Activated CD4-positive, alpha-beta T cell treated with anti-CD3 and anti-CD28 coated beads for 36 hours (primary cell): ENCODE results near the gene MAPK1. TPM values are rescaled to one million over a fixed set of nuclear protein-coding genes. Genes with fewer than 3 reads are reported as not detected.
"Not testable (repeated sequence)": the region's sequence is repeated elsewhere in the genome, so short reads cannot be mapped to it uniquely, and the experiment has no call there.

Experiments
- ATAC-seq: fragments of 200-7000 bp; cut with Tn5 transposase; one replicate; pipeline ENCODE4 v1.10.0; 2021; ENCODE audit warnings: mild to moderate bottlenecking, moderate library complexity
- CTCF ChIA-PET: fragments of 350-600 bp; sonication (Branson Sonifier 250); formaldehyde crosslinking; loops from one replicate; lab custom pipeline; 2021; ENCODE audit warnings: antibody characterized with exemption; lab: Charles Lee
- POLR2A ChIA-PET: fragments of 350-600 bp; sonication (Branson Sonifier 250); formaldehyde crosslinking; loops from one replicate; lab custom pipeline; 2021; ENCODE audit warnings: antibody characterized with exemption, inconsistent platforms; lab: Charles Lee
- DNase-seq: peaks from one replicate; pipeline ENCODE4 v3.0.0-alpha.2; 2020
- H3K27ac Mint-ChIP-seq: one replicate; pipeline ENCODE4 v1.8.0; 2021; ENCODE audit warnings: mixed read lengths
- H3K27me3 Mint-ChIP-seq: one replicate; pipeline ENCODE4 v1.8.0; 2021; ENCODE audit warnings: mixed read lengths
- H3K36me3 Mint-ChIP-seq: one replicate; pipeline ENCODE4 v1.8.0; 2021; ENCODE audit warnings: low read depth, mixed read lengths
- H3K4me1 Mint-ChIP-seq: one replicate; pipeline ENCODE4 v1.8.0; 2021; ENCODE audit warnings: mixed read lengths
- H3K4me3 Mint-ChIP-seq: one replicate; pipeline ENCODE4 v1.8.0; 2021; ENCODE audit warnings: mild to moderate bottlenecking, moderate library complexity, mixed read lengths
- H3K9me3 Mint-ChIP-seq: one replicate; pipeline ENCODE4 v1.8.0; 2021; ENCODE audit warnings: low read depth, mixed read lengths
- intact Hi-C, 2 experiments: fragments of 100-400 bp; cut with DNase I in 1 of 2; cut with micrococcal nuclease in 1 of 2; formaldehyde crosslinking; loops; one replicate each; pipeline versions ENCODE4 v1.14.2 to v1.15.1; 2022 to 2024; cut with DNase I, micrococcal nuclease
- total RNA-seq, 2 experiments: library from RNA; stranded (reverse); gene quantifications; one replicate each; pipeline ENCODE4 v1.2.3, GENCODE V29; 2021

Gene MAPK1
- total RNA-seq, 2 experiments from 2014 or later, result 91.9 to 108 TPM

DNA sequence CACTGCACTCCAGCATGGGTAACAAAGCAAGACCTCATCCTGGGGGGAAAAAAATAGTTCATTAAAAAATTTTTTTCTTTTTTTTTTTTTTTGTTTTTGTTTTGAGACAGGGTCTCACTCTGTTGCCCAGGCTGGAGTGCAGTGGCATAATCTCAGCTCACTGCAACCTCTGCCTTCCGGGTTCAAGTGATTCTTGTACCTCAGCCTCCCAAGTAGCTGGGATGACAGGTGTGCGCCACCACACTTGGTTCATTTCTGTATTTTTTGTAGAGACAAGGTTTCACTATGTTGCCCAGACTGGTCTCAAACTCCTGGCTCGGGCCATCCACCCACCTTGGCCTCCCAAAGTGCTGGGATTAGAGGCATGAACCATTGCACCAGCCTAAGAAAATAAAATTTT, 142.9 kb downstream of the MAPK1 start:
- H3K4me1 Mint-ChIP-seq, ATAC-seq, H3K27me3 Mint-ChIP-seq, intact Hi-C loops, H3K4me3 Mint-ChIP-seq, H3K9me3 Mint-ChIP-seq, H3K36me3 Mint-ChIP-seq, POLR2A ChIA-PET, DNase-seq, H3K27ac Mint-ChIP-seq: not testable (repeated sequence)
- CTCF ChIA-PET, result interaction anchor here (0.6 to 1.2 kb wide), 2 partner anchors 213 to 230 kb away, joined by 3 to 4 read pairs; no protein-coding TSS in a partner anchor

DNA sequence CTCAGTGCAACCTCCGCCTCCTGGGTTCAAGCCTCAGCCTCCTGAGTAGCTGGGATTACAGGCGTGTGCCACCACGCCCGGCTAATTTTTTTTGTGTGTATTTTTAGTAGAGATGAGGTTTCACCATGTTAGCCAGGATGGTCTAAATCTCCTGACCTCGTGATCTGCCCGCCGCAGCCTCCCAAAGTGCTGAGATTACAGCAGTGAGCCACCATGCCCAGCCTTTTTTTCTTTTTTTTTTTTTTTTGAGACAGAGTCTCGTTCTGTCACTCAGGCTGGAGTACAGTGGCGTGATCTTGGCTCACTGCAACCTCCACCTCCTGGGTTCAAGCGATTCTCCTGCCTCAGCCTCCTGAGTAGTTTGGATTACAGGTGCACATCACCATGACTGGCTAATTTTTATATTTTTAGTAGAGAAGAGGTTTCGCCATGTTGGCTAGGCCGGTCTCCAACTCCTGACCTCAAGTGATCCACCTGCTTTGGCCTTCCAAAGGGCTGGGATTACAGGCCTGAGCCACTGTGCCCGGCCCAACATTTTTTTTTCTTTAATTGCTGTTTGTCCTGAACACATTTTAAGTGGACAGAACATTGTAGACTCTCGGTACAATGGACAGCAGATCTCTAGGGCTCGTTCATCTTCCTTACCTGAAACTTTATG, 146.1 kb downstream of the MAPK1 start:
- H3K4me1 Mint-ChIP-seq, H3K27me3 Mint-ChIP-seq, H3K4me3 Mint-ChIP-seq, H3K36me3 Mint-ChIP-seq, DNase-seq, intact Hi-C loops, H3K9me3 Mint-ChIP-seq, ATAC-seq, CTCF ChIA-PET, H3K27ac Mint-ChIP-seq, POLR2A ChIA-PET: not testable (repeated sequence)

- POLR2A ChIA-PET, ATAC-seq, CTCF ChIA-PET, H3K27ac Mint-ChIP-seq, H3K4me3 Mint-ChIP-seq, intact Hi-C loops, H3K27me3 Mint-ChIP-seq, H3K36me3 Mint-ChIP-seq, H3K9me3 Mint-ChIP-seq, DNase-seq, H3K4me1 Mint-ChIP-seq: not testable (repeated sequence)
Measured at GRCh38 chr22:21720191-21720859, 147.1 kb downstream of the MAPK1 start.

- DNase-seq, result no peak
- intact Hi-C loops, result no loop called here
- no peak overlapping the region for H3K27ac Mint-ChIP-seq
- ChIA-PET CTCF (interaction anchor here (0.6 to 1.2 kb wide), 3 partner anchors 11 to 234 kb away, joined by 3 read pairs; no protein-coding TSS in a partner anchor), POLR2A (interaction anchor here (0.6 kb wide), 1 partner anchor 91 kb away, joined by 3 read pairs; no protein-coding TSS in a partner anchor)
- no peaks in the 10 kb centered on the region for H3K36me3 Mint-ChIP-seq
- no peaks in the 10 kb centered on the region for H3K9me3 Mint-ChIP-seq
- no peaks in the 10 kb centered on the region for H3K4me1 Mint-ChIP-seq
- H3K27me3 Mint-ChIP-seq, result no peaks in the 10 kb centered on the region
- no peak overlapping the region for H3K4me3 Mint-ChIP-seq
- ATAC-seq, result no peak
Measured at GRCh38 chr22:21719024-21719423, 148.4 kb downstream of the MAPK1 start.

DNA sequence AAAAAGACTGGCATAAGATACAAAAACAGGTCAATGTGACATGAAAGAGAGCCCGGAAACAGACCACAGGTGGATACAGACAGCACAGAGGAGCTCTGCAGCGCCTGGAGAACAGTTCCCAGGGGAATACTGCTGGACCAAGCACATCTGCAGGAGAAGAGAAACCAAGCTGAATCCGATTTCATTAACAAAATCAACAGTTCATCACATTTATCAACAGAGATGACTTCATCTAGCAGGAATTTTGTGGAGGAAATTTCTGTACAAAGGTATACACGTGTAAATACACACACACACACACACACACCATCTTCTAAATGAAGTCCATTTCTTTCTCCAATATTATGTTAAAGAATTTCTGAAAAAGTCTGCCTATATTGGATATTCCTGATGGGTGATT, 148.9 kb downstream of the MAPK1 start:
- POLR2A ChIA-PET, result interaction anchor here (0.6 kb wide), 1 partner anchor 91 kb away, joined by 3 read pairs; no protein-coding TSS in a partner anchor

DNA sequence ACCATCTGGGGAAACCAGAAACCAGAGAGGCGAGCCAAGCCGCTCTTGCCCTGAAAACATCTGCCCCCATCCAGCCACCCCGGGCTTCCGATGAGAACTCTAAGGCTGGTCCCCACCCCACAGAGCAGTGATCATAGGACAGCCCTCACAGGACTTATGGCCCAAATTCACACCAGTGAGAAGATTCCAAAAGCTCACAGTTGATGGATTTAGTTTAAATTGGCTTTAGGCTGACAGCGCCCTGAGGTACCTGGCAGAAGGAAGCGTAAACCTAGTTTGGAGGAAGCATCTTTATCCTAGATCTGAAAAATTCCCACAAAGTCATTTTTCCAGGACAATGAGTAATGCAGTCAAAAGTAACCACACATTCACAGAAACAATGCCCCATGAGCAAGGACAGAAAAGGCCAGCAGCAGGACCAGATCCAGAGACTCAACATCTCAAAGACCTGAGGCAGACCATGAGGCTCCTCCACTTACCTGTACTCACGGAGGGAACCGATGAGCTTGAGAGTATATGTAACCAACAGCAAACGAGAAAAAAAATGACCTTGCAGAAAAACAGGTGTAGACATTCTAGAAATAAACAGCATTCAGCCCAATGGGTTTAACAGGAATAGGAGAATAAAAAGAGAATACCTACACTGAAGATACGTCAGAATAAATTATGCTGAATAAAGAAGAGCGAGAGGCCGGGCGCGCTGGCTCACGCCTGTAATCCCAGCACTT, 150.9 kb downstream of the MAPK1 start:
- H3K36me3 Mint-ChIP-seq, intact Hi-C loops: not testable (repeated sequence)

More for the DNA sequence above, 148.9 kb downstream of the MAPK1 start:
- Mint-ChIP-seq H3K4me1 (peaks cover 2% of the 10 kb centered on the region), H3K27ac (no peak overlapping the region), H3K4me3 (no peak overlapping the region), H3K36me3 (no peaks in the 10 kb centered on the region), H3K9me3 (no peaks in the 10 kb centered on the region), H3K27me3 (no peaks in the 10 kb centered on the region)
- DNase-seq (no peak), ATAC-seq (no peak)
- CTCF ChIA-PET, result interaction anchor here (0.6 to 1.2 kb wide), 4 partner anchors 11 to 235 kb away, joined by 3 read pairs; no protein-coding TSS in a partner anchor
- intact Hi-C loops, result no loop called here

GRCh38 chr22:21714786-21715185, 152.7 kb downstream of the MAPK1 start:
- Mint-ChIP-seq H3K4me3 (no peak overlapping the region), H3K4me1 (peaks cover 10% of the 10 kb centered on the region), H3K9me3 (no peaks in the 10 kb centered on the region), H3K36me3 (no peaks in the 10 kb centered on the region), H3K27me3 (no peaks in the 10 kb centered on the region), H3K27ac (no peak overlapping the region)
- intact Hi-C loops, result no loop called here
- ChIA-PET POLR2A (no interaction called here), CTCF (no interaction called here)
- ATAC-seq, result no peak
- DNase-seq, result no peak

More for the DNA sequence above, 150.9 kb downstream of the MAPK1 start:
- DNase-seq, H3K4me1 Mint-ChIP-seq, H3K27me3 Mint-ChIP-seq, H3K9me3 Mint-ChIP-seq, POLR2A ChIA-PET, H3K4me3 Mint-ChIP-seq, H3K27ac Mint-ChIP-seq, ATAC-seq: not testable (repeated sequence)
- CTCF ChIA-PET, result interaction anchor here (0.8 to 1.1 kb wide), 2 partner anchors 222 to 255 kb away, joined by 3 to 4 read pairs; no protein-coding TSS in a partner anchor

DNA sequence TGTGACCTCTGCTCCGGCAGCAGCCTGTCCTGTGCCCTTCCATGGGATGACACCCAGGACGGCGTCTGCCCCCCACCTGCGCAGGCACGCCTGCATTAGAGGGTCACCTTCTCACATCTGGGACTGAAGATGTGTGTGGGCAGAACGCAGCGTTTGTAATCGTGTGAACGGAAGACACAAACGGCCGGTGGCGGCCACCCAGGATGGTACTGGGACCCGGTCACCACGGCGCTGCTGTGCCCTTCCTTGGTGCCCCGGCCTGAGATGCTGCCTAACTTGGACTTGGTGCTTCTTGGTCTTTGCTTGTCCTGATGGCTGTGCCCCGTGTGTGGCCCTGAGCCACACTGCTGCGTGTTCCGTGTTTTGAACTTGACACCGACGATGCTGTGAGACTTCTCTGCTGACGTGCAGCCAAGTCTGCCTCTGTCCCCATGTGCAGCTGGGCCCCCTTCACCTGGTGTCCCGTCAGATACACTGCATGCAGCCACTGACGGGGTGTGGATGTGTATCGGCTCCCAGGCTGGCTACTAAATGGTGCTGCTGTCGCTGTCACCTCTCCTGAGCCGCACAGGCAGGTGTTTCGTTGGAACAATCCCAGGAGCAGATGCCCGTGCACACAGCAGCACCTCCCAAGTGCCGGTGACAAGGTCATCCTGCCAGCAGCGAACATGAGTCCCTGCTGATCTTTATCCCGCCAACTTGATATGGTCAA, 153.2 kb downstream of the MAPK1 start:
- Mint-ChIP-seq H3K9me3 (no peaks in the 10 kb centered on the region), H3K27ac (no peak overlapping the region), H3K4me3 (no peak overlapping the region), H3K4me1 (peaks cover 10% of the 10 kb centered on the region), H3K36me3 (no peaks in the 10 kb centered on the region), H3K27me3 (no peaks in the 10 kb centered on the region)
- ATAC-seq (no peak), DNase-seq (no peak)
- POLR2A ChIA-PET, result no interaction called here
- intact Hi-C loops, result no loop called here
- CTCF ChIA-PET, result interaction anchor here (0.5 to 0.7 kb wide), 3 partner anchors 10 to 239 kb away, joined by 3 to 8 read pairs (median 4); partner anchors contain the start of gene PPM1F

DNA sequence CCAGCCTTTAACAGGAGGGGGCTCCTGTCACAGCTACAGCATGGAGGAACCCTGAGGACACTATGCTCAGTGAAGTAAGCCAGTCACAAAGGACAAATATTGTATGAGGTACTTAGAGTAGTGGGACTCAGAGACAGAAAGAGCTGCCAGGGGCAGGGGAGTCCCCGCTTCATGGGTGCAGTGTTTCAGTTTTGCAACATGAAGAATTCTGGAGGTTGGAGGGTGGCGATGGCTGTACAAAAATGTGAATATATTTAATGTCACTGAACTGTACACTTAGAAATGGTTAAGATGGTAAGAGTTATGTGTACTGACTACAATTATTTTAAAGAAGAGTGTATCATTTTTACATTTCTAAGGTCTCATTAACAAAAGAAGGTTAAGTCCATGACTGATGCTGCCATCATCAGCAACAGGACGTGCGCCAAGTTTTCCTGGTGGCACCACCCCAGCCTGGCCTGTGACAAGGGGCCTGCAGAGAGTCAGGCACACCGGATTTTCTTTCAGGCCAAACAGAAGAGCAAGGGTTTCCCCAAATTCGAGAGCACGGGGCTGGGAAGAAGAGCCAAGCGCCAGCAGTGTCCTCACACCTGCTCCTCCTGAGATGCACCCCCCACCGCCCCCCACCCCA, 153.9 kb downstream of the MAPK1 start:
- ChIA-PET CTCF (interaction anchor here (0.5 to 0.7 kb wide), 3 partner anchors 9 to 239 kb away, joined by 3 to 8 read pairs (median 4); partner anchors contain the start of gene PPM1F), POLR2A (no interaction called here)
- no peak for ATAC-seq
- intact Hi-C loops, result loop anchor here (1.0 to 2.0 kb wide), 2 partner anchors 225 to 239 kb away; partner anchors contain the start of gene PPM1F (in 2 of the 2)
- Mint-ChIP-seq H3K27me3 (no peaks in the 10 kb centered on the region), H3K27ac (no peak overlapping the region), H3K36me3 (no peaks in the 10 kb centered on the region), H3K4me3 (no peak overlapping the region), H3K9me3 (no peaks in the 10 kb centered on the region), H3K4me1 (peaks cover 10% of the 10 kb centered on the region)
- no peak for DNase-seq

DNA sequence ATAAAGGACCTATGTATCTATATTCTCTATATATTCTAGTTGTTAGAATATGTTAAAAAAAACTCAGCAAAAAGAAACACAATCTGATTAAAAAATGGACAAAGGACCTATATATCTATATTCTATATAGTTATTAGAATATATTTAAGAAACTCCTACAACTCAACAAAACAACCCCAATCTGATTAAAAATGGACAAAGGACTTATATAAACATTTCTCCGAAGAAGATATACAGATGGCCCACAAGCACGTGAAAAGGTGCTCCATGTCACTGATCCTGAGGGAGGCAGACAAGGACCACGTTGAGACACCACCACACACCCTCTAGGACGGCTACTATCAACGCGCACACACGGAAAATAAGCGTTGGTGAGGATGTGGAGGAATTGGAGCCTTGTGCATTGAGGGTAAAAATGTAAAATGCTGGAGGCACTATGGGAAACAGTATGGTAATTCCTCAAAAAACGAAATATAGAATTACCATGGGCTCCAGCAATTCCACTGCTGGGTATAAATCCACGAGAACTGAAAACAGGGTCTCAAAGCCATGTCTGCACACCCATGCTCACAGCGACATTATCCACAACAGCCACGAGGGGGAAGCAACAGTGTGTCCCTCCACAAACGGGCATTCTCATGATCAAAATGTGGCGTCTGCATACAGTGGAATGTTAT, 154.6 kb downstream of the MAPK1 start:
- ChIA-PET POLR2A (no interaction called here), CTCF (interaction anchor here (0.7 to 1.5 kb wide), 3 partner anchors 8 to 240 kb away, joined by 4 to 8 read pairs (median 6); partner anchors contain the start of gene PPM1F)
- intact Hi-C loops, result loop anchor here (1.0 to 2.0 kb wide), 2 partner anchors 225 to 240 kb away; partner anchors contain the start of gene PPM1F (in 2 of the 2)
- H3K36me3 Mint-ChIP-seq, result no peaks in the 10 kb centered on the region
- no peaks in the 10 kb centered on the region for H3K27me3 Mint-ChIP-seq
- peaks cover 10% of the 10 kb centered on the region for H3K4me1 Mint-ChIP-seq
- H3K27ac Mint-ChIP-seq, result no peak overlapping the region
- no peak overlapping the region for H3K4me3 Mint-ChIP-seq
- ATAC-seq (peak; percentile 96), DNase-seq (peak; percentile 71)
- no peaks in the 10 kb centered on the region for H3K9me3 Mint-ChIP-seq
